IMR-90 (cell line): ENCODE data around the gene WBP2. TPM values are rescaled to one million over a fixed set of nuclear protein-coding genes. Genes with fewer than 3 reads are reported as not detected.

Experiments used
- ATAC-seq: fragments of 200-7000 bp; cut with Tn5 transposase; 2 replicates; pipeline ENCODE4 v1.9.1; 2020; ENCODE audit warnings: low read depth, mild to moderate bottlenecking, moderate library complexity
- BruUV-seq: library from RNA; stranded (reverse); fragments of 400-500 nt; replicated peaks from 2 replicates; lab custom pipeline; 2021; lab: Mats Ljungman, UMichigan
- CTCF ChIA-PET: fragments of 300-600 bp; formaldehyde crosslinking; extraction: SDS; loops from one replicate; lab custom pipeline; 2021; ENCODE audit warnings: antibody characterized with exemption; lab: Yijun Ruan, JAX
- POLR2A ChIA-PET: fragments of 300-600 bp; sonication (Branson Sonifier 250); formaldehyde crosslinking; loops from one replicate; lab custom pipeline; 2022; ENCODE audit warnings: antibody characterized with exemption; ENCODE audit not compliant: unreplicated experiment; lab: Charles Lee
- DNase-seq: peaks from one replicate; pipeline ENCODE4 v3.0.0; 2013
- H2AFZ ChIP-seq: replicated peaks from 2 replicates; pipeline ENCODE3; 2013; ENCODE audit warnings: low read length, mild to moderate bottlenecking; ENCODE audit not compliant: poor library complexity
- H2AK5ac ChIP-seq: 2 replicates; pipeline ENCODE4 v1.6.1; 2013; ENCODE audit warnings: low read depth, low read length, inconsistent platforms
- H2AK9ac ChIP-seq: replicated peaks from 2 replicates; pipeline ENCODE3; 2013; ENCODE audit warnings: mild to moderate bottlenecking, low read depth, low read length, moderate library complexity; ENCODE audit not compliant: poor library complexity
- H2BK120ac ChIP-seq: 2 replicates; pipeline ENCODE4 v1.6.1; 2013; ENCODE audit warnings: low read depth, low read length, inconsistent platforms
- H2BK15ac ChIP-seq: 3 replicates; pipeline ENCODE4 v1.6.1; 2013; ENCODE audit warnings: low read depth, low read length, inconsistent platforms
- H2BK20ac ChIP-seq: 2 replicates; pipeline ENCODE4 v1.6.1; 2013; ENCODE audit warnings: low read depth, mild to moderate bottlenecking, inconsistent platforms, low read length, moderate library complexity
- H2BK5ac ChIP-seq: 2 replicates; pipeline ENCODE4 v1.6.1; 2013; ENCODE audit warnings: mild to moderate bottlenecking, low read depth, low read length, inconsistent platforms; ENCODE audit not compliant: poor library complexity, severe bottlenecking
- H3K14ac ChIP-seq: replicated peaks from 2 replicates; pipeline ENCODE4 v1.6.1; 2013; ENCODE audit warnings: low read depth, low read length, inconsistent platforms
- H3K18ac ChIP-seq: 2 replicates; pipeline ENCODE4 v1.6.1; 2013; ENCODE audit warnings: low read depth, low read length, control low read depth
- H3K23ac ChIP-seq: 2 replicates; pipeline ENCODE4 v1.6.1; 2013; ENCODE audit warnings: low read depth, low read length, inconsistent platforms
- H3K27ac ChIP-seq: 2 replicates; pipeline ENCODE4 v1.5.1; 2013; ENCODE audit warnings: mild to moderate bottlenecking, control low read depth, low read length; ENCODE audit not compliant: insufficient read depth
- H3K27me3 ChIP-seq: 2 replicates; pipeline ENCODE4 v1.6.1; 2013; ENCODE audit warnings: low read length; ENCODE audit not compliant: control insufficient read depth, insufficient read depth
- H3K36me3 ChIP-seq: 2 replicates; pipeline ENCODE4 v1.6.1; 2013; ENCODE audit warnings: low read length, mixed read lengths; ENCODE audit not compliant: control insufficient read depth, insufficient read depth
- H3K4ac ChIP-seq: 2 replicates; pipeline ENCODE4 v1.6.1; 2013; ENCODE audit warnings: low read depth, low read length, inconsistent platforms
- H3K4me1 ChIP-seq: 2 replicates; pipeline ENCODE4 v1.6.1; 2013; ENCODE audit warnings: low read length, mixed read lengths; ENCODE audit not compliant: control insufficient read depth, insufficient read depth
- H3K4me2 ChIP-seq: 2 replicates; pipeline ENCODE4 v1.6.1; 2013; ENCODE audit warnings: low read depth, mild to moderate bottlenecking, control low read depth, low read length, moderate library complexity
- H3K4me3 ChIP-seq: 2 replicates; pipeline ENCODE4 v1.5.1; 2013; ENCODE audit warnings: low read depth, mild to moderate bottlenecking, control low read depth, low read length, moderate library complexity; ENCODE audit not compliant: insufficient read depth
- H3K56ac ChIP-seq: 2 replicates; pipeline ENCODE4 v1.6.1; 2013; ENCODE audit warnings: low read length, inconsistent platforms; ENCODE audit not compliant: insufficient read depth; ENCODE audit errors: extremely low read depth
- H3K79me1 ChIP-seq, 2 experiments: 2 replicates each; pipeline ENCODE4 v1.6.1; 2013; ENCODE audit warnings: low read length in 2 of 2, inconsistent platforms in 1 of 2, low read depth in 1 of 2
- H3K9ac ChIP-seq: 2 replicates; pipeline ENCODE4 v1.6.1; 2013; ENCODE audit warnings: low read depth, low read length, control low read depth
- H3K9me1 ChIP-seq: 2 replicates; pipeline ENCODE4 v1.6.1; 2013; ENCODE audit warnings: low read length, inconsistent platforms; ENCODE audit not compliant: insufficient read depth
- H3K9me3 ChIP-seq: 2 replicates; pipeline ENCODE4 v1.6.1; 2013; ENCODE audit warnings: low read length; ENCODE audit not compliant: control insufficient read depth, insufficient read depth
- H4K20me1 ChIP-seq: 2 replicates; pipeline ENCODE4 v1.6.1; 2013; ENCODE audit warnings: low read length, inconsistent platforms; ENCODE audit not compliant: insufficient read depth
- H4K5ac ChIP-seq: 2 replicates; pipeline ENCODE4 v1.6.1; 2013; ENCODE audit warnings: mild to moderate bottlenecking, low read depth, low read length, control low read depth
- H4K8ac ChIP-seq, 2 experiments: 2 replicates each; pipeline ENCODE4 v1.6.1; 2013; ENCODE audit warnings: low read depth in 2 of 2, low read length in 2 of 2, control low read depth in 1 of 2, inconsistent platforms in 1 of 2
- H4K91ac ChIP-seq: 2 replicates; pipeline ENCODE4 v1.6.1; 2013; ENCODE audit warnings: low read depth, low read length, inconsistent platforms; ENCODE audit not compliant: insufficient read depth
- BHLHE40 ChIP-seq: fragments of 150-350 bp; IDR thresholded peaks from 2 replicates; pipeline ENCODE4 v1.6.1; 2016; ENCODE audit warnings: mild to moderate bottlenecking, low read depth, low read length
- CHD1 ChIP-seq: IDR thresholded peaks from 2 replicates; pipeline ENCODE4 v1.6.1; 2012; ENCODE audit warnings: low read depth, low read length, improper control_type of control experiment
- MAFK ChIP-seq: IDR thresholded peaks from 2 replicates; pipeline ENCODE4 v1.6.1; 2012; ENCODE audit warnings: low read depth, low read length, improper control_type of control experiment
- MAZ ChIP-seq: IDR thresholded peaks from 2 replicates; pipeline ENCODE4 v1.6.1; 2012; ENCODE audit warnings: low read depth, mild to moderate bottlenecking, low read length, improper control_type of control experiment, moderate library complexity, borderline replicate concordance
- MXI1 ChIP-seq: IDR thresholded peaks from 2 replicates; pipeline ENCODE4 v1.6.1; 2012; ENCODE audit warnings: low read depth, mild to moderate bottlenecking, low read length, moderate library complexity, borderline replicate concordance
- SMC3 ChIP-seq: fragments of 150-350 bp; IDR thresholded peaks from 2 replicates; pipeline ENCODE4 v1.6.1; 2016; ENCODE audit warnings: low read depth, mild to moderate bottlenecking, antibody characterized with exemption, low read length, moderate library complexity
- WGBS, 2 experiments: methylation state at CpG; one replicate each; pipeline versions ENCODE4 v1.1.5 to v1.1.7; 2013; ENCODE audit warnings: missing lambda C conversion rate in 2 of 2; ENCODE audit not compliant: insufficient read length in 1 of 2; ENCODE audit errors: extremely low coverage in 2 of 2; 5-methylcytosine and 5-hydroxymethylcytosine counted together
- dilution Hi-C: fragments of 300-500 bp; cut with HindIII; formaldehyde crosslinking; loops from one replicate; pipeline ENCODE4 v1.14.3; 2018; ENCODE audit warnings: low sequenced_read_pairs; ENCODE audit not compliant: unreplicated experiment
- in situ Hi-C: fragments of 300-500 bp; cut with MboI; formaldehyde crosslinking; loops from 3 replicates; pipeline ENCODE4 v1.14.3; 2019; ENCODE audit warnings: low sequenced_read_pairs, inconsistent platforms, mixed read lengths
- intact Hi-C: fragments of 100-400 bp; cut with micrococcal nuclease; formaldehyde crosslinking; loops from 2 replicates; pipeline ENCODE4 v1.10.0; 2022
- polyA plus RNA-seq, 3 experiments: library from polyadenylated mRNA; depleted of rRNA; stranded (reverse); fragments of >200 nt; gene quantifications; 2 replicates each; pipeline ENCODE4 v1.2.3, GENCODE V29; 2012; ENCODE audit warnings: low replicate concordance in 1 of 3
- total RNA-seq: library from RNA; depleted of rRNA; stranded (reverse); fragments of >200 nt; gene quantifications from 2 replicates; pipeline ENCODE4 v1.2.3, GENCODE V29; 2012
- TF ChIP-seq, protein P1 (sequence below): conservative IDR thresholded peaks from 2 replicates; pipeline ENCODE4 v1.5.1; 2012; ENCODE audit warnings: mild to moderate bottlenecking, low read depth, low read length, improper control_type of control experiment
- TF ChIP-seq, protein P2 (sequence below): fragments of 150-350 bp; IDR thresholded peaks from 2 replicates; pipeline ENCODE4 v1.6.1; 2016; ENCODE audit warnings: low read depth, mild to moderate bottlenecking, low read length, moderate library complexity, borderline replicate concordance

WBP2 gene
- total and polyA plus RNA-seq, 2 of the 4 experiments (the other 2 are of a cell fraction): 9.0 to 35.5 TPM

DNA sequence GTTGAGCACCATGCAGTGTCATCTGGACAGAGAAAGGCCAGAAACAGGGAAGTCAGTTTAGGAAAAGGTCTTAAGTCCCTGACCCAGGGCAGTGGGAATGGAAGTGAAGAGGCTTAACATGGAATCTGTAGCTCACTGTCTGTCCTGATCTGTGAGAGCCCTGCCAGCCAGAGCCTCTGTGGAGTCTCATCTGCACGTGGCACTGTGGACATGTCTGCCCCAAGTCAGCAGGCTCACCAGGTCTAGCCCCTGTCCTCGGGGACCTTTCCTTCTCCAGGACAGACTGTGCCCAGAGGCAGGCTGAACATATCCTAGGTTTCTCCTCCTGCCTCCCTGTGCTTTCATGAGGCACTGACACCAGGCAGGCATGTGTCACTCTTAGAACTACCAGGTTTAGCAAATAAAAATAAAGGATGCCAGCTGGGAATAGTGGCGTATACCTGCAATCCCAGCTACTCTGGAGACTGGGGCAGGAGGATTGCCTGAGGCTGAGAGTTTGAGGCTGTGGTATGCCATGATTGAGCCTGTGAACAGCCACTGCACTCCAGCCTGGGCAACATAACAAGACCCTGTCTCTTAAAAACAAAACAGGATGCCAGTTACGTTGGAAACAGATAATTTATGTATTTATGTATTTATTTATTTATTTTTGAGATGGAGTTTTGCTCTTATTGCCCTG lies 48.2 kb downstream of the WBP2 start:
- ATAC-seq: no peak
- H3K4me3 ChIP-seq: no peak overlapping the region
- H3K79me1 ChIP-seq: peaks cover 14 to 45% of the 10 kb centered on the region in 2 experiments
- peaks cover 14% of the 10 kb centered on the region for H3K36me3 ChIP-seq
- no peak overlapping the region for H4K8ac ChIP-seq
- no peak for DNase-seq
- no peak for TF ChIP-seq BHLHE40
- TF ChIP-seq MAFK: no peak
- no peak for TF ChIP-seq CHD1
- TF ChIP-seq, protein P1, sequence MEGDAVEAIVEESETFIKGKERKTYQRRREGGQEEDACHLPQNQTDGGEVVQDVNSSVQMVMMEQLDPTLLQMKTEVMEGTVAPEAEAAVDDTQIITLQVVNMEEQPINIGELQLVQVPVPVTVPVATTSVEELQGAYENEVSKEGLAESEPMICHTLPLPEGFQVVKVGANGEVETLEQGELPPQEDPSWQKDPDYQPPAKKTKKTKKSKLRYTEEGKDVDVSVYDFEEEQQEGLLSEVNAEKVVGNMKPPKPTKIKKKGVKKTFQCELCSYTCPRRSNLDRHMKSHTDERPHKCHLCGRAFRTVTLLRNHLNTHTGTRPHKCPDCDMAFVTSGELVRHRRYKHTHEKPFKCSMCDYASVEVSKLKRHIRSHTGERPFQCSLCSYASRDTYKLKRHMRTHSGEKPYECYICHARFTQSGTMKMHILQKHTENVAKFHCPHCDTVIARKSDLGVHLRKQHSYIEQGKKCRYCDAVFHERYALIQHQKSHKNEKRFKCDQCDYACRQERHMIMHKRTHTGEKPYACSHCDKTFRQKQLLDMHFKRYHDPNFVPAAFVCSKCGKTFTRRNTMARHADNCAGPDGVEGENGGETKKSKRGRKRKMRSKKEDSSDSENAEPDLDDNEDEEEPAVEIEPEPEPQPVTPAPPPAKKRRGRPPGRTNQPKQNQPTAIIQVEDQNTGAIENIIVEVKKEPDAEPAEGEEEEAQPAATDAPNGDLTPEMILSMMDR: no peak
- no peak for TF ChIP-seq MAZ
- TF ChIP-seq, protein P2, sequence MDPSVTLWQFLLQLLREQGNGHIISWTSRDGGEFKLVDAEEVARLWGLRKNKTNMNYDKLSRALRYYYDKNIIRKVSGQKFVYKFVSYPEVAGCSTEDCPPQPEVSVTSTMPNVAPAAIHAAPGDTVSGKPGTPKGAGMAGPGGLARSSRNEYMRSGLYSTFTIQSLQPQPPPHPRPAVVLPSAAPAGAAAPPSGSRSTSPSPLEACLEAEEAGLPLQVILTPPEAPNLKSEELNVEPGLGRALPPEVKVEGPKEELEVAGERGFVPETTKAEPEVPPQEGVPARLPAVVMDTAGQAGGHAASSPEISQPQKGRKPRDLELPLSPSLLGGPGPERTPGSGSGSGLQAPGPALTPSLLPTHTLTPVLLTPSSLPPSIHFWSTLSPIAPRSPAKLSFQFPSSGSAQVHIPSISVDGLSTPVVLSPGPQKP: no peak
- no peak for TF ChIP-seq SMC3
- no peak for TF ChIP-seq MXI1
- no peaks in the 10 kb centered on the region; the same call in 1 of the 2 replicates for H3K4me1 ChIP-seq
- H2BK120ac ChIP-seq: no peak overlapping the region
- CTCF ChIA-PET: no interaction called here
- no TSS peak for BruUV-seq
- H2AK9ac ChIP-seq: peak overlapping the region; percentile 3
- H2AFZ ChIP-seq: peak overlapping the region; percentile 58
- dilution Hi-C loops (no loop called here), in situ Hi-C loops (no loop called here), intact Hi-C loops (no loop called here)
- no peaks in the 10 kb centered on the region for H3K27me3 ChIP-seq
- no peak overlapping the region for H4K91ac ChIP-seq
- no peak overlapping the region for H3K18ac ChIP-seq
- H3K9ac ChIP-seq: no peak overlapping the region
- H2BK20ac ChIP-seq: no peak overlapping the region
- no peak overlapping the region for H3K4ac ChIP-seq
- no peak overlapping the region for H2AK5ac ChIP-seq
- H2BK15ac ChIP-seq: no peak overlapping the region
- peaks cover 17% of the 10 kb centered on the region for H4K20me1 ChIP-seq
- no peak overlapping the region for H3K56ac ChIP-seq
- H2BK5ac ChIP-seq: no peak overlapping the region
- H3K4me2 ChIP-seq: no peak overlapping the region
- H3K27ac ChIP-seq: no peak overlapping the region
- POLR2A ChIA-PET: no interaction called here
- no peaks in the 10 kb centered on the region for H3K9me3 ChIP-seq
- H3K14ac ChIP-seq: no peak overlapping the region
- peaks cover 4% of the 10 kb centered on the region; the same call in 1 of the 2 replicates for H3K9me1 ChIP-seq
- peak overlapping the region; percentile 33; the same call in 1 of the 2 replicates for H3K23ac ChIP-seq
- 100% methylated on average over 2 of the region's 4 CpGs; no CpG with 5 or more reads in 1 of the 2 experiments for WGBS, 2 experiments
- no peak overlapping the region for H4K5ac ChIP-seq
